ENCODE data around the gene HECTD4. TPM values are rescaled to one million over a fixed set of nuclear protein-coding genes. Genes with fewer than 3 reads are reported as not detected.

HECTD4 gene
- total RNA-seq, 2 experiments from 2014 or later, result 34.5 to 62.4 TPM

- Histone ChIP-seq H3K36me3 (ENCODE audit: insufficient read depth, low read length) (peaks cover 16% of the 10 kb centered on the region), H3K4me2 (ENCODE audit: low read length) (no peak overlapping the region), H2AFZ (ENCODE audit: low read length) (no peak overlapping the region), H3K27ac (ENCODE audit: low read depth, low read length, poor library complexity, severe bottlenecking) (no peak overlapping the region), H4K20me1 (ENCODE audit: insufficient read depth, low read length) (no peaks in the 10 kb centered on the region), H3K9me2 (ENCODE audit: insufficient read depth, low read length) (no peaks in the 10 kb centered on the region), H3K4me3 (ENCODE audit: low read depth, low read length, poor library complexity, severe bottlenecking) (no peak overlapping the region), H3K79me2 (ENCODE audit: insufficient read depth, low read depth, low read length) (no peaks in the 10 kb centered on the region), H3K4me1 (ENCODE audit: insufficient read depth, low read length, poor library complexity, severe bottlenecking) (no peaks in the 10 kb centered on the region), H3K9me3 (ENCODE audit: low read length) (no peaks in the 10 kb centered on the region)
- DNase-seq (ENCODE audit: low spot score), result no peak
- TF ChIP-seq EZH2phosphoT487 (IDR thresholded peaks at IDR 0.05; ENCODE audit: borderline replicate concordance, low read depth, low read length), result no peak
- TF ChIP-seq CTCF (conservative IDR thresholded peaks at IDR 0.05; ENCODE audit: low read length), result no peak
- POLR2A ChIA-PET, result interaction anchor here (0.9 to 1.7 kb wide), 3 partner anchors 11 to 112 kb away, joined by 3 to 5 read pairs (median 4); no protein-coding TSS in a partner anchor
- CTCF ChIA-PET (ENCODE audit: unreplicated experiment), result no interaction called here
- no TSS peak for BruUV-seq (replicated peaks)
- intact Hi-C loops (cut with micrococcal nuclease; ENCODE audit: unreplicated experiment), result no loop called here
These were observed 61.0 kb downstream of the HECTD4 start for GRCh38 chr12:112321245-112321644.

GRCh38 chr12:112319395-112319794 is 62.8 kb downstream of the HECTD4 start:
- Histone ChIP-seq H3K9me3 (ENCODE audit: low read length) (no peaks in the 10 kb centered on the region), H2AFZ (ENCODE audit: low read length) (no peak overlapping the region), H3K4me1 (ENCODE audit: insufficient read depth, low read length, poor library complexity, severe bottlenecking) (no peaks in the 10 kb centered on the region), H3K79me2 (ENCODE audit: insufficient read depth, low read depth, low read length) (no peaks in the 10 kb centered on the region), H3K4me3 (ENCODE audit: low read depth, low read length, poor library complexity, severe bottlenecking) (no peak overlapping the region), H3K4me2 (ENCODE audit: low read length) (no peak overlapping the region), H4K20me1 (ENCODE audit: insufficient read depth, low read length) (no peaks in the 10 kb centered on the region), H3K27ac (ENCODE audit: low read depth, low read length, poor library complexity, severe bottlenecking) (no peak overlapping the region), H3K9me2 (ENCODE audit: insufficient read depth, low read length) (no peaks in the 10 kb centered on the region), H3K36me3 (ENCODE audit: insufficient read depth, low read length) (peaks cover 17% of the 10 kb centered on the region)
- TF ChIP-seq EZH2phosphoT487 (IDR thresholded peaks at IDR 0.05; ENCODE audit: borderline replicate concordance, low read depth, low read length), result no peak
- no peak for TF ChIP-seq CTCF (conservative IDR thresholded peaks at IDR 0.05; ENCODE audit: low read length)
- no peak for DNase-seq (ENCODE audit: low spot score)
- ChIA-PET POLR2A (no interaction called here), CTCF (ENCODE audit: unreplicated experiment) (no interaction called here)
- BruUV-seq (replicated peaks), result no TSS peak
- intact Hi-C loops (cut with micrococcal nuclease; ENCODE audit: unreplicated experiment), result no loop called here

GRCh38 chr12:112317481-112317880 is 64.8 kb downstream of the HECTD4 start:
- H3K4me3 ChIP-seq (ENCODE audit: low read depth, low read length, poor library complexity, severe bottlenecking), result no peak overlapping the region
- H2AFZ ChIP-seq (ENCODE audit: low read length), result no peak overlapping the region
- no peaks in the 10 kb centered on the region for H3K79me2 ChIP-seq (ENCODE audit: insufficient read depth, low read depth, low read length)
- H3K4me2 ChIP-seq (ENCODE audit: low read length), result no peak overlapping the region
- CTCF ChIA-PET (ENCODE audit: unreplicated experiment), result no interaction called here
- no peaks in the 10 kb centered on the region for H3K9me2 ChIP-seq (ENCODE audit: insufficient read depth, low read length)
- intact Hi-C loops (cut with micrococcal nuclease; ENCODE audit: unreplicated experiment), result no loop called here
- H3K9me3 ChIP-seq (ENCODE audit: low read length), result no peaks in the 10 kb centered on the region
- no TSS peak for BruUV-seq (replicated peaks)
- no peaks in the 10 kb centered on the region for H3K4me1 ChIP-seq (ENCODE audit: insufficient read depth, low read length, poor library complexity, severe bottlenecking)
- POLR2A ChIA-PET, result no interaction called here
- peaks cover 30% of the 10 kb centered on the region for H3K36me3 ChIP-seq (ENCODE audit: insufficient read depth, low read length)
- H4K20me1 ChIP-seq (ENCODE audit: insufficient read depth, low read length), result no peaks in the 10 kb centered on the region
- no peak overlapping the region for H3K27ac ChIP-seq (ENCODE audit: low read depth, low read length, poor library complexity, severe bottlenecking)
- DNase-seq (ENCODE audit: low spot score), result no peak
- TF ChIP-seq CTCF (conservative IDR thresholded peaks at IDR 0.05; ENCODE audit: low read length) (no peak), EZH2phosphoT487 (IDR thresholded peaks at IDR 0.05; ENCODE audit: borderline replicate concordance, low read depth, low read length) (no peak)
